C4-2B (cell line): ENCODE data around the gene RPRD1B.

Source experiments
- CTCF ChIP-seq: fragments of 450-650 bp; conservative IDR thresholded peaks from 2 replicates; pipeline ENCODE4 v1.5.1; 2017; ENCODE audit warnings: mild to moderate bottlenecking
- ZFX ChIP-seq: fragments of 450-650 bp; IDR thresholded peaks from 2 replicates; pipeline ENCODE4 v1.6.1; 2017

- TF ChIP-seq CTCF (no peak), ZFX (0 out of 2 replicates have a peak, but pooled peaks have one; percentile 1)
These were observed 75.5 kb downstream of the RPRD1B start for GRCh38 chr20:38108986-38109541.
